Neutrophil (primary cell): ENCODE data around the gene SWAP70.
A peak's percentile ranks its signal among the peaks of the same experiment; 100 is the strongest.

ENCODE experiments used
- H3K27ac ChIP-seq: fragments of 200-600 bp; sonication (generic); 2 replicates; pipeline ENCODE4 v1.5.1; 2016; ENCODE audit warnings: mild to moderate bottlenecking, moderate library complexity
- H3K27me3 ChIP-seq: fragments of 200-600 bp; sonication (generic); 2 replicates; pipeline ENCODE4 v1.6.0; 2016; ENCODE audit warnings: mild to moderate bottlenecking
- H3K36me3 ChIP-seq: fragments of 200-600 bp; sonication (generic); 2 replicates; pipeline ENCODE4 v1.5.1; 2017
- H3K4me1 ChIP-seq, 2 experiments: fragments of 200-600 bp in 1 of 2; sonication (generic) in 1 of 2; 1 replicate in 1 of 2; 2 replicates in 1 of 2; pipeline versions ENCODE4 v1.5.1 to v1.6.1; 2013 to 2016; ENCODE audit warnings: low read depth in 1 of 2, low read length in 1 of 2, mild to moderate bottlenecking in 1 of 2, moderate library complexity in 1 of 2; ENCODE audit not compliant: control insufficient read depth in 1 of 2, insufficient read depth in 1 of 2
- H3K4me3 ChIP-seq, 2 experiments: fragments of 200-600 bp in 1 of 2; sonication (generic) in 1 of 2; 1 replicate in 1 of 2; 2 replicates in 1 of 2; pipeline ENCODE4 v1.5.1; 2013 to 2016; ENCODE audit warnings: low read depth in 1 of 2, low read length in 1 of 2, mild to moderate bottlenecking in 1 of 2, moderate library complexity in 1 of 2
- H3K9me3 ChIP-seq: fragments of 200-600 bp; sonication (generic); 2 replicates; pipeline ENCODE4 v1.5.1; 2016
- CTCF ChIP-seq: fragments of 200-600 bp; sonication (generic); IDR thresholded peaks from 2 replicates; pipeline ENCODE4 v1.5.1; 2016; ENCODE audit warnings: antibody characterized with exemption

SWAP70 gene

GRCh38 chr11:9626496-9627394 lies 37.1 kb upstream of the SWAP70 start:
- Histone ChIP-seq H3K36me3 (no peaks in the 10 kb centered on the region), H3K27ac (no peak overlapping the region), H3K4me1 (no peaks in the 10 kb centered on the region), H3K27me3 (no peaks in the 10 kb centered on the region), H3K9me3 (no peaks in the 10 kb centered on the region), H3K4me3 (no peak overlapping the region)
- TF ChIP-seq CTCF, result no peak

GRCh38 chr11:9629064-9629463 lies 34.8 kb upstream of the SWAP70 start:
- H3K27me3 ChIP-seq, result no peaks in the 10 kb centered on the region
- H3K4me1 ChIP-seq, result peaks cover 4 to 9% of the 10 kb centered on the region in 2 experiments
- no peaks in the 10 kb centered on the region for H3K9me3 ChIP-seq
- no peak overlapping the region for H3K27ac ChIP-seq
- H3K36me3 ChIP-seq, result no peaks in the 10 kb centered on the region
- no peak overlapping the region for H3K4me3 ChIP-seq
- TF ChIP-seq CTCF, result no peak

GRCh38 chr11:9633679-9634078 lies 30.2 kb upstream of the SWAP70 start:
- Histone ChIP-seq H3K27ac (peak overlapping the region; percentile 30), H3K4me3 (no peak overlapping the region), H3K4me1 (peaks cover 10 to 16% of the 10 kb centered on the region in 2 experiments), H3K36me3 (no peaks in the 10 kb centered on the region), H3K9me3 (no peaks in the 10 kb centered on the region), H3K27me3 (no peaks in the 10 kb centered on the region)
- TF ChIP-seq CTCF, result no peak

- Histone ChIP-seq H3K4me1 (peaks cover 31 to 39% of the 10 kb centered on the region in 2 experiments), H3K27me3 (no peaks in the 10 kb centered on the region), H3K4me3 (no peak overlapping the region), H3K27ac (no peak overlapping the region), H3K9me3 (no peaks in the 10 kb centered on the region), H3K36me3 (no peaks in the 10 kb centered on the region)
- TF ChIP-seq CTCF, result no peak
These were observed 27.2 kb upstream of the SWAP70 start for GRCh38 chr11:9636691-9637090.

GRCh38 chr11:9639099-9639498 lies 24.8 kb upstream of the SWAP70 start:
- peak overlapping the region; percentile 83 for H3K27ac ChIP-seq
- no peaks in the 10 kb centered on the region for H3K36me3 ChIP-seq
- no peaks in the 10 kb centered on the region for H3K27me3 ChIP-seq
- TF ChIP-seq CTCF, result no peak
- H3K4me3 ChIP-seq, result peak overlapping the region in 1 of 2 experiments; percentile 4
- H3K4me1 ChIP-seq, result peaks cover 32 to 43% of the 10 kb centered on the region in 2 experiments
- H3K9me3 ChIP-seq, result no peaks in the 10 kb centered on the region
